Activated effector memory CD4-positive, alpha-beta T cell treated with anti-CD3 and anti-CD28 coated beads, Interleukin-2, amount 50 U/mL, for 16 hours (primary cell): ENCODE data around the gene TRRAP.

Experiments
- DNase-seq: peaks from one replicate; pipeline ENCODE4 v3.0.0-alpha.2; 2020

TRRAP gene

GRCh38 chr7:99008921-99009530 lies 130.7 kb downstream of the TRRAP start:
- DNase-seq: no peak

- no peak for DNase-seq
Measured at GRCh38 chr7:99010281-99010680, 131.9 kb downstream of the TRRAP start.

DNA sequence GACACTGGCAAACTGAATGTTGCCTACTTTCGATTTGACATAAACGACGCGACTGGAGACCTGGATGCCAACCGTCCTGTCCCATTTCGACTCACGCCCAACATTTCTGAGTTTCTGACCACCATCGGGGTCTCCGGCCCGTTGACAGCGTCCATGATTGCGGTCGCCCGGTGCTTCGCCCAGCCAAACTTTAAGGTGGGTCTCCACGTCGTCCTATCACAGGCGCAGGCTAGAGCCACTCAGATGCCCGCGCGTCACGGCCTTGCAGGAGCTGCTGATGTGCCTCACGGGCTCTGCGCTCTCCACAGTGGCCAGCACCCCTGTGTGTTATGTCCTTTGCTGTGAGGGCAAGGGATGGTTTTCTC lies 133.0 kb downstream of the TRRAP start:
- DNase-seq: peak; percentile 61

DNA sequence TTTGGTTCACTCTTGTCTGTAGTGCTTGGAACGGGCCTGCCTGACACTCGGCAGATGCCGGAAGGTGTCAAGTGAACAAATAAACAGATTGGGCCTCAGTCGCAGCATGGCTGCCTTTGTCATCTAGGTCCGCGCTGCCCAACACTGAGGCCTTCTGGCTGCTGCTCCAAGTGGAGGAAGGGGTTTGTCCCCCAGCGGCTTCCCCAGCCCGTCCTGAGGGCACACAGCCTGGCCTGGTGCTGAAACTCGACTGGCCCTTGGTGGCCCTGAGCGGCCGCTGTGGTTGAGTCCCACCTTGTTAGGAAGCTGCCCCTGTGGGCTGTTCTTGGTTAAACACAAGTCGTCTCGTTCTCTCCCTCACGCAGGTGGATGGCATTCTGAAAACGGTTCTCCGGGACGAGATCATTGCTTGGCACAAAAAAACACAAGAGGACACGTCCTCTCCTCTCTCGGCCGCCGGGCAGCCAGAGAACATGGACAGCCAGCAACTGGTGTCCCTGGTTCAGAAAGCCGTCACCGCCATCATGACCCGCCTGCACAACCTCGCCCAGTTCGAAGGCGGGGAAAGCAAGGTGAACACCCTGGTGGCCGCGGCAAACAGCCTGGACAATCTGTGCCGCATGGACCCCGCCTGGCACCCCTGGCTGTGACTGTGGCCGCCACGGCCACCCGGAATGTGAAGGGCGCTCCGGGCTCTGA lies 133.5 kb downstream of the TRRAP start:
- peak; percentile 55 for DNase-seq

DNA sequence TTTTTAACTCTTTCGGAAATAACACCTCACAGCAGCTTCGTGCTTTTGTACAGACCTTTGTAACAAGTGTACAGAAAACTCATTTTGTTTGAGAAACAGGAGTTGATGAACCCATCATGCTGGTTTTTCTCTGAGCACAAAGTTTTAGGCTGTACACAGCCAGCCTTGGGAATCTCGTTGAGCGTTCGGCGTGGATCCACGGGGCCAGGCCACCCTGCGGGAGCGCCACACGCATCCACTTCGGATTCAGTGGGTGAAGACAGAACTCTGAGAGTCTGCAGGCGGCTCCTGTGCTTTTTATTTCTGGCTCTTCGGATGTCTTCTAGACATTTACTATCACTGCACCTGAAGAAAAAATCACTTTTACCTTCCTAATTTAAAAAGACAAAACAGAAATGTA lies 134.4 kb downstream of the TRRAP start:
- DNase-seq: peak; percentile 55

DNA sequence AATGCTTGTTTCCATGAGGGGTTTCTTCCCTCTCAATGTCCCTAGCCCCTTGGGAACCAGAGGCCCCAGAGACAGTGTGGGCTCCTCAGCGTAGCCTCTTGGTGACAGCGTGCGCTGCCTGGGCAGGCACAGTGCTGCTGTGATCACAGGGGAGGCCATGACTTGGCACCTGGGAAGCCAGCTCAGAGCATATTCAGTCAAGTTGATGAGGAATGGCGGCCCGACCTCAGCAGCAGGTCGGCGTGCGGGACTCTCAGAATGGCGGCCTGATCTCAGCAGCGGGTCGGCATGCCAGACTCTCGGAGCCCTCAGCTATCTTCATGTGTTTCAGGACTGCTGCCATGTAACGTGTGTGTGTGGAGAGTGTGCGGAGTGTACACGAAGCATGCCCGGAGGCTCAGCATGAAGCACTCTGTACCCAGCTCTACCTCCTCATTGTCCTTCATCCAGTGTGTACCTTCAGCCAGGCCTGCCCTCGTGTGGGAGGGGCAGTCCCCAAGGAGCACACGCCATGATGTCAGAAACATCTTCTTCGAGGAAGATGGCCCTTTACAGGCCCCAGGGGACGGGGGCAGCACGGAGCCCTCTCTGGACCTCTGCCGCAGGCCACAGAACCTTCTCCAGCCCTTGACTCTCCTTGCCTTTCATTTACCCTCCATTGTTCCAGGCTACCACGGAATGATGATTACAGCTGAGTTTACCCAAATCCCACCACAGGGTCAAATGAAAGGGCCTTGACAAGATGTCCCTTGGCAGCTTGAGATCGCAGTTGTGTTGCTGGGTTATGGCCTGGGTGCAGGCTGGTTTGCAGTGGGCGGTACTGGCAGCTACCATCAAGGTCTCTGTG lies 135.2 kb downstream of the TRRAP start:
- peak; percentile 50 for DNase-seq

- DNase-seq: peak; percentile 57
Measured at GRCh38 chr7:99014113-99014985, 136.0 kb downstream of the TRRAP start.

DNA sequence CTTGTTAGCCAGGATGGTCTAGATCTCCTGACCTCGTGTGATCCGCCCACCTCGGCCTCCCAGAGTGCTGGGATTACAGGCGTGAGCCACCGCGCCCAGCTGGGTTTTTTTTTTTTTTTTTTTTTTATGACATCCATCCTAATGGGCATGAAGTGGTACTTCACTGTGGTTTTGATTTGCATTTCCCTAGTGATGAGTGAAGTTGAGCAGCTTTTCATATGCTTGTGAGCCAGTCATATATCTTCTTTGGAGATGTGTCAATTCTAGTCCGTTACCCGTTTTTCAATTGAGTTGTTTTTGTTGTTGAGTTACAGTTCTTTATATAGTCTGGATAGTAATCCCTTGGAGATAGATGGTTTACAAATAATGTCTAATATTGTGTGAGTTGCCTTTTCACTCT lies 137.9 kb downstream of the TRRAP start:
- DNase-seq: peak; percentile 17

DNA sequence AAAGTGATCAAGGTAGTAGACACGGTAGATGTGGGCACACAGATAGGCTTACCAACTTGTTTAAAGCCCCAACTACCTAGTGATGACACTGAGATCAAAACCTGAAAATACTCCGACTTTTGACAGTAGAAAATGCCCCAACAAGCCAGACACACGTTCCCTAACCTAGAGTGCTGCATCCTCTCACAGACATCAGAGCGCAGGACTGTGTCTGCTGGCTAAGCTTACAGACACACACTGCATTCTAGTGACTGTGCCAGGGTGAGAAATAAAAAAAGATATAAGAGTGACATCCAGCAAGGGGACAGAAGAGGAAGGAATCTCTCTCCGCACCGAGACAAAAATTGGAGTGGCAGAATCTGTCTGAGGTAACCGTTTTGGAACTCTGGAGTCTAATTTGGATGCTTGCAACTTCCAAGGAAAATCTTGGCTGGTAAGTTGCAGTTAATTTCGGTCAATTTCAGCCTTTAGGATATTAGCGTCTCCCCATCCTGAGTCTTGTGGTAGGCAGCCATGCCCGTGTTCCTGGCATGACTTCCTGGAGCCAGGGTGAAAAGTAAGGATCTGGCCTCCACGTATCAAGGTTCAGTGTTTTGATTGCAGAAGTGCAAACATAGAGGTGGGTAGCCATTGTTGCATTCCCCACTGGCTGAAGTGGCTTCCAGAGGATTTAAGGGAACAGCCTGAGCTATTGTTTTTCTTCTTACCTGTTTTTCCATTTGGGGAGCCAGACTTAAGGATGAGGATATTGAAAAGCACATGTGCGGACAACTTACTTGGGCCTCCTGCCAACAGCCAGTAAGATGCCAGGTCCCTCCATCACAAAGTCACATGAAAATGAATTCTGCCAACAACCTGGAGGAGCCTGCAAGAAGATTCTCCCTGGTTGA lies 141.4 kb downstream of the TRRAP start:
- DNase-seq: no peak

- no peak for DNase-seq
Measured at GRCh38 chr7:99020413-99020715, 142.0 kb downstream of the TRRAP start.

DNA sequence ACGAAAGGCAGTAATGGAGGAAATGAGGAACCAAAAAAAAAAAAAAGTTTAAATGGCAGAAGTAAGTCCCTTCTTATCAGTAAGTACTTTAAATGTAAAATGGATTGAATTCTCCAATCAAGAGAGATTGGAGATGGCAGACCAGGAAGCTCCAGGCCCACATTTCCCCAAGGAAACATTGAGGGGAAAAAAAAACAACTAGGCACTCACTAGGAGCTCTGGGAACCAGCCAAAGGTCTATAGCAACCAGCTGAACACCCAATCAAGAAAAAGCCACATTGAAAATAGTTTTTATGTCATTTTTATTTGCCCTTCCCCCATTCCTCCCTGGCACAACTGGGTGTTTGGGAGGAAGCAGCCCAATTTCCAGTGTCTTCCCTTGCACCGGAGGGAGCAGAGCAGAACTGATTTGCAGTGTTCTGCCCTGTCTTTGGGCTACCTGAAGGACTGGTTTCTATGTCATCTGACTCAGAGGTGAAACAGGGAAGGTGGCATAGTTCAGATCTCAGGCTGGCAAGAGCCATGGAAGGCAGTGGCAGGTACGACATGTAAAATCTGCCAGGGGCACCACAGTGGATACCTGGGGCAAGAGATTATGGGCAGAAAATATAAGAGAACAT lies 143.7 kb downstream of the TRRAP start:
- DNase-seq: no peak

- no peak for DNase-seq
Measured at GRCh38 chr7:99024066-99024465, 145.7 kb downstream of the TRRAP start.

DNA sequence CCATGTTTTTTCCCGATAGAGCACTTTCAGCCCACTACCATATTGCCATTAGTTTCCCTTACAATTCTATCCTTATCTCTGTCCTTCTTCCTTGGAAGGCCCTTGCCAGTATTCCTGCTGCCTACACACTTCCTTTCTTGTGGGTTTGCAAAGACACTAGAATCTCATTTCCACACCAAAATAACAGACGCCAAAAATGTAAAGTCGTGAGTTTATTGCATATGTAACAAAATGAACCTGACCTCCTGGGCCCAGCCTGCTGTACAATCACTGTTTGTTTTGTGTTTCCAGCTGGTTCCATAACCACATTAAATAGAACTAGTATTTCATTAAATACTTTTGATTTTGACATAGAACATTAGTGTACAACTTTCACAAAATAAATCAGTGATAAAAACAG lies 148.9 kb downstream of the TRRAP start:
- no peak for DNase-seq

DNA sequence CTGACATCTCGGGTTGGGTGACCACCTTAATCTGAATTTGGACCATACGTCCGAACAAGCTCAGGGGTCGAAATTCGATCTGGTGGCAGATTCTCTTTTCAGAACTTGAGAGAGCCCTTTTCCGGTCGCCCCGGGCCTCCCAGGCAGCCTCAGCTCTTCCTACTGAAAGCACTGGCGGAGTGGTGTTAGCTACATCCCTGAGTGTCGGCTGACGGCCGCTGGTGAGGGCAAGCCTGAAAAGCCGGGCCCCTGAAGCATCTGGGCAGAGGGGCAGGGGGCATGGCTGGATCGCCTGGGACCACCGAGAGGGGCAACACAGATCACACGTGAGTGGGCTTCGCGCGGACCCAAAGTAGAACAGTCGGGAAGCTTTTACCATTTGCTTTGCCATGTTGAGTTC lies 149.5 kb downstream of the TRRAP start:
- DNase-seq: no peak

GRCh38 chr7:99028261-99028973 lies 150.1 kb downstream of the TRRAP start:
- no peak for DNase-seq

- DNase-seq: no peak
Measured at GRCh38 chr7:99029466-99030435, 151.4 kb downstream of the TRRAP start.

- no peak for DNase-seq
Measured at GRCh38 chr7:99030457-99030856, 152.1 kb downstream of the TRRAP start.

DNA sequence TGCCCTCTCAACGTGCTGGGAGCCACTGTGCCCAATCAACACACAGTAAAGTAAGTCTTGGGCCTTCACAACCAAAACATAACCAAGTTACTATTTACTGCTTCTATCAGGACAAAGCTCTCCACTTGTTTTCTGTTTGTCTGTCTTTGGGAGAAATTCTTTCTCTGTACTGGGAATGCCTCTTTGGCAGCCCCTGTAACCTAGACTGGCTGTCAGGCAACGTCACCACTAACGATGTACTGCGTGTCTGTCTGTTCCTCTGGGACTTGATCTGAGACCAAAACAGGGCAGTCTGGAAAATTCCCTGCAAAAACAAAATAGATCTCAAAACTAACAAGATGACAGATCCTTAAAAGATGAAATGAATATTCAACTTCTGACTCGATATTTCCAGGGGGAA lies 152.6 kb downstream of the TRRAP start:
- DNase-seq: no peak

- no peak for DNase-seq
Measured at GRCh38 chr7:99031496-99031895, 153.2 kb downstream of the TRRAP start.

GRCh38 chr7:99032928-99033327 lies 154.6 kb downstream of the TRRAP start:
- DNase-seq: no peak
